HG03442 (cell line): Measurements from ENCODE around the gene ELOVL7.
"Not testable (repeated sequence)": the region's sequence is repeated elsewhere in the genome, so short reads cannot be mapped to it uniquely, and the experiment has no call there.

Experiments used
- ATAC-seq: cut with Tn5 transposase; IDR thresholded peaks from one replicate; pipeline ENCODE4 v1.9.1; 2021; ENCODE audit warnings: mild to moderate bottlenecking, moderate library complexity; ENCODE audit not compliant: unreplicated experiment

The ELOVL7 gene

GRCh38 chr5:60833520-60833919 is 10.5 kb downstream of the ELOVL7 start:
- no peak for ATAC-seq

- peak; percentile 55 for ATAC-seq
Observed at GRCh38 chr5:60830581-60831127, 13.4 kb downstream of the ELOVL7 start.

- ATAC-seq = no peak
Observed at GRCh38 chr5:60829490-60830266, 14.4 kb downstream of the ELOVL7 start.

GRCh38 chr5:60827201-60827600 is 16.9 kb downstream of the ELOVL7 start:
- ATAC-seq = no peak

GRCh38 chr5:60826653-60827052 is 17.4 kb downstream of the ELOVL7 start:
- ATAC-seq = peak; percentile 89

- no peak for ATAC-seq
Observed at GRCh38 chr5:60823574-60823973, 20.5 kb downstream of the ELOVL7 start.

GRCh38 chr5:60822285-60822556 is 21.8 kb downstream of the ELOVL7 start:
- ATAC-seq = peak; percentile 45

- no peak for ATAC-seq
Observed at GRCh38 chr5:60821488-60822284, 22.4 kb downstream of the ELOVL7 start.

GRCh38 chr5:60820593-60821487 is 23.2 kb downstream of the ELOVL7 start:
- ATAC-seq = no peak

- ATAC-seq = not testable (repeated sequence)
Observed at GRCh38 chr5:60816138-60816537, 27.9 kb downstream of the ELOVL7 start.

GRCh38 chr5:60814498-60814897 is 29.6 kb downstream of the ELOVL7 start:
- no peak for ATAC-seq

GRCh38 chr5:60812426-60812825 is 31.6 kb downstream of the ELOVL7 start:
- ATAC-seq = no peak

GRCh38 chr5:60811105-60811504 is 33.0 kb downstream of the ELOVL7 start:
- peak; percentile 47 for ATAC-seq

- peak; percentile 80 for ATAC-seq
Observed at GRCh38 chr5:60810438-60811085, 33.5 kb downstream of the ELOVL7 start.

GRCh38 chr5:60809891-60810425 is 34.1 kb downstream of the ELOVL7 start:
- ATAC-seq = no peak

GRCh38 chr5:60806591-60807243 is 37.4 kb downstream of the ELOVL7 start:
- no peak for ATAC-seq

- no peak for ATAC-seq
Observed at GRCh38 chr5:60805463-60805862, 38.6 kb downstream of the ELOVL7 start.

GRCh38 chr5:60803712-60804111 is 40.4 kb downstream of the ELOVL7 start:
- ATAC-seq = no peak

- ATAC-seq = no peak
Observed at GRCh38 chr5:60802986-60803385, 41.1 kb downstream of the ELOVL7 start.

GRCh38 chr5:60802226-60802625 is 41.8 kb downstream of the ELOVL7 start:
- no peak for ATAC-seq
